OCI-LY3 (cell line): ENCODE data around the gene POLR2M.

Source experiments
- H2AFZ ChIP-seq: fragments of 200-600, 300-600 bp; shearing (Covaris generic); 2 replicates; pipeline ENCODE4 v1.6.0; 2014; ENCODE audit warnings: antibody characterized with exemption, low read depth, low read length
- H3K27ac ChIP-seq: fragments of 200-600, 300-600 bp; sonication (generic); 2 replicates; pipeline ENCODE4 v1.5.1; 2014; ENCODE audit warnings: mild to moderate bottlenecking, low read length, moderate library complexity, mixed read lengths
- H3K27me3 ChIP-seq: fragments of 200-600, 300-600 bp; sonication (generic); 2 replicates; pipeline ENCODE4 v1.6.1; 2014; ENCODE audit warnings: low read depth, low read length, mixed read lengths
- H3K36me3 ChIP-seq: fragments of 200-600, 300-600 bp; sonication (generic); replicated peaks from 2 replicates; pipeline ENCODE3; 2014; ENCODE audit warnings: low read depth, low read length, mixed read lengths
- H3K4me1 ChIP-seq: fragments of 300-600, 200-600 bp; sonication (generic); 2 replicates; pipeline ENCODE4 v1.6.1; 2014; ENCODE audit warnings: low read length, mixed read lengths
- H3K4me2 ChIP-seq: fragments of 200-600, 300-600 bp; sonication (generic); 2 replicates; pipeline ENCODE4 v1.6.1; 2014; ENCODE audit warnings: low read length, mixed read lengths
- H3K4me3 ChIP-seq: fragments of 300-600, 200-600 bp; sonication (generic); 2 replicates; pipeline ENCODE4 v1.5.1; 2014; ENCODE audit warnings: antibody characterized with exemption, mild to moderate bottlenecking, low read length, moderate library complexity
- H3K79me2 ChIP-seq: fragments of 300-600, 200-600 bp; shearing (Covaris generic); 2 replicates; pipeline ENCODE4 v1.6.1; 2014; ENCODE audit warnings: mild to moderate bottlenecking, low read length, mixed read lengths
- H3K9ac ChIP-seq: fragments of 300-600, 200-600 bp; shearing (Covaris generic); 2 replicates; pipeline ENCODE4 v1.6.0; 2014; ENCODE audit warnings: mild to moderate bottlenecking, low read length, moderate library complexity
- H3K9me3 ChIP-seq: fragments of 200-600, 300-600 bp; shearing (Covaris generic); 2 replicates; pipeline ENCODE4 v1.6.1; 2014; ENCODE audit warnings: low read length, mixed read lengths; ENCODE audit not compliant: insufficient read depth
- H4K20me1 ChIP-seq: fragments of 200-600, 300-600 bp; sonication (generic); 2 replicates; pipeline ENCODE4 v1.6.1; 2016; ENCODE audit warnings: low read length, mixed read lengths; ENCODE audit not compliant: insufficient read depth
- CTCF ChIP-seq: fragments of 200-600, 300-600 bp; sonication (generic); IDR thresholded peaks from 2 replicates; pipeline ENCODE4 v1.5.1; 2014; ENCODE audit warnings: antibody characterized with exemption, low read length, low read depth
- EZH2phosphoT487 ChIP-seq: fragments of 200-600 bp; shearing (Covaris generic); IDR thresholded peaks from 2 replicates; pipeline ENCODE4 v1.6.1; 2018; ENCODE audit warnings: antibody characterized with exemption, mixed run types, low read depth

Gene POLR2M

DNA sequence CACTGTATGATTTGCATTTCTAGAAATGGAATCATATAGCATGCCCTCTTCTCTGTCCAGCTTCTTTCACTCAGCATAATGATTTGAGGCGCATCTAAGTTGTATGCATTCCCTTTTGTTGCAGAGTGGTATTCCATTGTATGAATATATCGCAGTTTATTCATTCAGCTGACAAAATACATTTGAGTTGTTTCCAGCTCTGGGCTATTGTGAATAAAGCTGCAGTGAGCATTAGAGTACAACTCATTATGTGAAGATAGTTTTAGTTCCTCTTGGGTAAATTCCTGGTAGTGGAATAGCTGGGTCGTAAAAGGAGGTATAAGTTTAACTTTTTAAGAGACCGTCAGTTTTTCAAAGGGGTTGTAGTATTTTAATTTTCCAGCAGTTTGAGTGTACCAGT lies 38.5 kb upstream of the POLR2M start:
- Histone ChIP-seq H3K9me3 (no peaks in the 10 kb centered on the region), H3K4me1 (peaks cover 10% of the 10 kb centered on the region), H3K9ac (no peak overlapping the region), H3K36me3 (no peaks in the 10 kb centered on the region), H3K27ac (no peak overlapping the region), H3K79me2 (no peaks in the 10 kb centered on the region), H3K4me3 (peak overlapping the region; percentile 15; the same call in 1 of the 2 replicates), H2AFZ (no peak overlapping the region), H3K27me3 (no peaks in the 10 kb centered on the region), H3K4me2 (peak overlapping the region; percentile 66), H4K20me1 (no peaks in the 10 kb centered on the region)
- TF ChIP-seq EZH2phosphoT487 (no peak), CTCF (no peak)

DNA sequence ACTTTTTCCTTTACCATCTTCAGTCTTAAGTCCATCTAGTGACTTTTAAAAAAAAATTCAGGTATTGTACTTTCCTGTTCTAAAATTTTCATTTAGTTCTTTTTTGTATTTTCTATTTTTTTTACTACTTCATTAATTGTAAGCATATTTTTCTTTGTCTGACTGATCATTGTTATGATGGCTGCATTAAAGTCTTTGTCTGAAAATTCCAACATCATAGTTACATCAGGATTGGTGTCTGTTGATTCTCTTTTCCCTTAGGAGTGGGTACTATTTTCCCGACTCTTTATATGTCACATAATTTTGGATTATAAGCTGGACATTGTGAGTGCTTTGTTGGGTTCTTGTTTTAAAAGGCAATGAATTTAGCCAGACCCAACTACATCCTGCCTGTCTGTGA lies 34.9 kb upstream of the POLR2M start:
- TF ChIP-seq CTCF (no peak), EZH2phosphoT487 (no peak)
- no peaks in the 10 kb centered on the region for H3K79me2 ChIP-seq
- H3K9me3 ChIP-seq: no peaks in the 10 kb centered on the region
- no peak overlapping the region for H3K4me2 ChIP-seq
- no peaks in the 10 kb centered on the region for H3K27me3 ChIP-seq
- H3K9ac ChIP-seq: no peak overlapping the region
- no peaks in the 10 kb centered on the region for H3K36me3 ChIP-seq
- H3K4me3 ChIP-seq: no peak overlapping the region
- peaks cover 10% of the 10 kb centered on the region for H3K4me1 ChIP-seq
- H3K27ac ChIP-seq: no peak overlapping the region
- H4K20me1 ChIP-seq: no peaks in the 10 kb centered on the region
- H2AFZ ChIP-seq: no peak overlapping the region

DNA sequence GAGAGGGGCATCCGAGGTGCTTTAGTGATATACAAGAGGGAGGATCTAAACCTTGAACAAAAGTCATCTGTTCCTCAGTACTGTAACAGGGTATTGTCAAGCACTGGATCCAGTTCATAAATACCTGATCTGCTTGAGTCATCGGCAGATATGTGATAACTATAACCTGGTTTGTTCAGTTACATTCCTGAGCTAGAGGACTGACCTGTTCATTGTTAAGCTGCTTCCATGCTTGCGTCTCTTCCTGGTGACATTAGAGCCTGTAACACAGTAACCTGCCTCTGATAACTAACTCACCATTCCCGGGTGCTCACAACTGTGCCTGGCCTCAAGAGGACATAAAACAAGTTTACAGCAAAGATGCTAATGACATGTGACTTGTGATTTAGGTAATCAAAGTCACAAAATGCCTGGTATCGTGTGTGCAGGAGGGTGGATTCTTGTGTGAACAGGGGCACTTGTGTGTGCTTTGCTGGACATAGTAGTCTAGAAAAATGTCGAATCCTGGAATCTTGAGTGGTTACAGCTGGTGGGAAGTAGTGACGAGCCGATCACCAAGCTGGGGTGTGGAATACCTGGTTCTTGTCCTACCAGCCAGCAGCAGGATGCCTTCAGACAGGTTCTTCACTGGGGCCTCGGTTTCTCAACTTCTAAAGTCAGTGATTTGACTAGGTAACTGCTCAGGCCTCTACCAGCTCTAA lies 30.9 kb upstream of the POLR2M start:
- Histone ChIP-seq H2AFZ (no peak overlapping the region), H3K27me3 (no peaks in the 10 kb centered on the region)

DNA sequence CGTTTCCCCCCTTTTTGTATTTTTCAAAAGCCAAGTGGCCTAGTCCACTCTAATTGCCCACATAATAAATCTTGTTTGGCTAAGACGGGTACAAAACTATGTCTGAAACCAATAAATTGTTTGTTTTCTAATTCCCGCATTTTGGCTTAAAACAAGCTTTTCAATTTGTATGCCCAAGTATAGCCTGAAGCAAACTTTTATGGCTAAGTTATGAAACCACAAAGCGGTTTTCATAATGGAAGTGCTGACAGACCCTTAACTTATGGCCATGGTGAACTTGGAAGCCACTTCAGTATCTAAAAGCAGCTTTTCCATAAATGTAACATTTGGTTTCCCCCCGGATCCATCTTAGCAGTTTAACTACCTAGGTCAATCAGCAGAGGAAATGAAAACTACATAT lies 29.9 kb upstream of the POLR2M start:
- Histone ChIP-seq H3K27ac (no peak overlapping the region), H3K9me3 (no peaks in the 10 kb centered on the region), H4K20me1 (no peaks in the 10 kb centered on the region), H3K27me3 (no peaks in the 10 kb centered on the region), H3K36me3 (no peaks in the 10 kb centered on the region), H3K9ac (no peak overlapping the region), H3K4me1 (no peaks in the 10 kb centered on the region), H3K79me2 (no peaks in the 10 kb centered on the region), H2AFZ (no peak overlapping the region), H3K4me2 (no peak overlapping the region), H3K4me3 (no peak overlapping the region)
- TF ChIP-seq CTCF (no peak), EZH2phosphoT487 (no peak)

More for the DNA sequence above, 30.9 kb upstream of the POLR2M start:
- H3K4me3 ChIP-seq: no peak overlapping the region
- no peak overlapping the region for H3K9ac ChIP-seq
- H4K20me1 ChIP-seq: no peaks in the 10 kb centered on the region
- H3K27ac ChIP-seq: no peak overlapping the region
- H3K79me2 ChIP-seq: no peaks in the 10 kb centered on the region
- no peaks in the 10 kb centered on the region for H3K9me3 ChIP-seq
- H3K4me2 ChIP-seq: no peak overlapping the region
- TF ChIP-seq CTCF: no peak
- H3K36me3 ChIP-seq: no peaks in the 10 kb centered on the region
- H3K4me1 ChIP-seq: no peaks in the 10 kb centered on the region
